BJ (cell line): Measurements from ENCODE around the gene TMEM229A. TPM values are rescaled to one million over a fixed set of nuclear protein-coding genes. Genes with fewer than 3 reads are reported as not detected.
"Not testable (repeated sequence)": the region's sequence is repeated elsewhere in the genome, so short reads cannot be mapped to it uniquely, and the experiment has no call there.

Experiments
- CTCF ChIA-PET: fragments of 350-600 bp; formaldehyde crosslinking; extraction: SDS; loops from one replicate; lab custom pipeline; 2021; ENCODE audit warnings: antibody characterized with exemption, inconsistent platforms; lab: Yijun Ruan, JAX
- POLR2A ChIA-PET: fragments of 300-600 bp; sonication (Branson Sonifier 250); formaldehyde crosslinking; extraction: SDS; loops from one replicate; lab custom pipeline; 2021; ENCODE audit warnings: antibody characterized with exemption; lab: Charles Lee
- DNase-seq: peaks from one replicate; pipeline ENCODE4 v3.0.0-alpha.2; 2011; ENCODE audit warnings: low read depth
- H3K27me3 ChIP-seq: 2 replicates; pipeline ENCODE4 v1.6.0; 2011; ENCODE audit warnings: low read length; ENCODE audit not compliant: control insufficient read depth, insufficient read depth
- H3K36me3 ChIP-seq: 2 replicates; pipeline ENCODE4 v1.5.1; 2011; ENCODE audit warnings: low read length; ENCODE audit not compliant: control insufficient read depth, insufficient read depth
- H3K4me3 ChIP-seq: 2 replicates; pipeline ENCODE4 v1.5.1; 2011; ENCODE audit warnings: low read depth, mild to moderate bottlenecking, control low read depth, low read length
- polyA plus RNA-seq: library from polyadenylated mRNA; depleted of rRNA; stranded (reverse); fragments of >200 nt; gene quantifications from 2 replicates; pipeline ENCODE4 v1.2.3, GENCODE V29; 2011
- TF ChIP-seq, protein P1 (sequence below): IDR thresholded peaks from 2 replicates; pipeline ENCODE4 v1.5.1; 2011; ENCODE audit warnings: low read depth, mild to moderate bottlenecking, control low read depth, inconsistent platforms, low read length, moderate library complexity; ENCODE audit not compliant: insufficient read depth

The TMEM229A gene
- polyA plus RNA-seq, 1 experiment: not detected

DNA sequence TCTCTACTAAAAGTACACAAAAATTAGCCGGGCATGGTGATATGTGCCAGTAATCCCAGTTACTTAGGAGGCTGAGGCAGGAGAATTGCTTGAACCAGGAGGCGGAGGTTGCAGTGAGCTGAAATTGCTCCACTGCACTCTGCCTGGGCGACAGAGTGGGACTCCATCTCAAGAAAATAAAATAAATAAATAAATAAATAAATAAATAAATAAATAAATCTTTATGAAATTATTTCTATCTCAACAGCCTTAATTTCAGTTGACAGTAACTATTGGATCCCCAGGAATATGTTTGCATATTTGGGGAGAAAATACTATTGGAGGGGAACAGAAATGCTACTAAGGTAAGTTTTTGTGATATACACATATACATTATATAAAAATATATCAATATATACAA, 20.0 kb downstream of the TMEM229A start:
- no peaks in the 10 kb centered on the region for H3K27me3 ChIP-seq
- no peak overlapping the region for H3K4me3 ChIP-seq
- no peaks in the 10 kb centered on the region for H3K36me3 ChIP-seq
- ChIA-PET POLR2A (no interaction called here), CTCF (no interaction called here)
- DNase-seq: no peak
- TF ChIP-seq, protein P1, sequence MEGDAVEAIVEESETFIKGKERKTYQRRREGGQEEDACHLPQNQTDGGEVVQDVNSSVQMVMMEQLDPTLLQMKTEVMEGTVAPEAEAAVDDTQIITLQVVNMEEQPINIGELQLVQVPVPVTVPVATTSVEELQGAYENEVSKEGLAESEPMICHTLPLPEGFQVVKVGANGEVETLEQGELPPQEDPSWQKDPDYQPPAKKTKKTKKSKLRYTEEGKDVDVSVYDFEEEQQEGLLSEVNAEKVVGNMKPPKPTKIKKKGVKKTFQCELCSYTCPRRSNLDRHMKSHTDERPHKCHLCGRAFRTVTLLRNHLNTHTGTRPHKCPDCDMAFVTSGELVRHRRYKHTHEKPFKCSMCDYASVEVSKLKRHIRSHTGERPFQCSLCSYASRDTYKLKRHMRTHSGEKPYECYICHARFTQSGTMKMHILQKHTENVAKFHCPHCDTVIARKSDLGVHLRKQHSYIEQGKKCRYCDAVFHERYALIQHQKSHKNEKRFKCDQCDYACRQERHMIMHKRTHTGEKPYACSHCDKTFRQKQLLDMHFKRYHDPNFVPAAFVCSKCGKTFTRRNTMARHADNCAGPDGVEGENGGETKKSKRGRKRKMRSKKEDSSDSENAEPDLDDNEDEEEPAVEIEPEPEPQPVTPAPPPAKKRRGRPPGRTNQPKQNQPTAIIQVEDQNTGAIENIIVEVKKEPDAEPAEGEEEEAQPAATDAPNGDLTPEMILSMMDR: no peak

DNA sequence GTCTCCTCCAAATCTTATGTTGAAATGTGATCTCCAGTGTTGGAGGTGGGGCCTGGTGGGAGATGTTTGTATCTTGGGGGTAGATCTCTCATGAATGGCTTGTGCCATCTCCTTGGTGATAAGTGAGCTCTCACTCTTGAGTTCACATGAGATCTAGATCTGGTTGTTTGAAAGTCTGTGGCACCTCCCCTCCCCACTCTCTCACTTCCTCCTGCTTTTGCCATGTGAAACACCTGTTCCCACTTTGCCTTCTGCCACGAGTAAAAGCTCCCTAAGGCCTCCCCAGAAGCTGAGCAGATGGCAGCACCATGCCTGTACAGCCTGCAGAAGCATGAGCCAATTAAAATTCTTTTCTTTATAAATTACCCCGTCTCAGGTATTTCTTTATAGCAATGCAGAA, 23.5 kb downstream of the TMEM229A start:
- no peak overlapping the region for H3K4me3 ChIP-seq
- H3K36me3 ChIP-seq: no peaks in the 10 kb centered on the region
- no peaks in the 10 kb centered on the region for H3K27me3 ChIP-seq
- TF ChIP-seq, protein P1: no peak
- DNase-seq: no peak
- ChIA-PET POLR2A (no interaction called here), CTCF (no interaction called here)

DNA sequence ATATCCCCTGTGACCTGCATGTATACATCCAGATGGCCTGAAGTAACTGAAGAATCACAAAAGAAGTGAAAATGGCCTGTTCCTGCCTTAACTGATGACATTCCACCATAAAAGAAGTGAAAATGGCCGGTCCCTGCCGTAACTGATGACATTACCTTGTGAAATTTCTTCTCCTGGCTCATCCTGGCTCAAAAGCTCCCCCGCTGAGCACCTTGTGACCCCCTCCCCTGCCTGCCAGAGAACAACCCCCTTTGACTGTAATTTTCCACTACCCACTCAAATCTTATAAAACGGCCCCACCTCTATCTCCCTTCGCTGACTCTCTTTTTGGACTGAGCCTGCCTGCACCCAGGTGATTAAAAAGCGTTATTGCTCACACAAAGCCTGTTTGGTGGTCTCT, 24.6 kb downstream of the TMEM229A start:
- CTCF ChIA-PET: interaction anchor here (1.0 kb wide), 1 partner anchor 39 kb away, joined by 3 read pairs; no protein-coding TSS in a partner anchor
- H3K27me3 ChIP-seq, H3K4me3 ChIP-seq, POLR2A ChIA-PET, H3K36me3 ChIP-seq, DNase-seq: not testable (repeated sequence)

DNA sequence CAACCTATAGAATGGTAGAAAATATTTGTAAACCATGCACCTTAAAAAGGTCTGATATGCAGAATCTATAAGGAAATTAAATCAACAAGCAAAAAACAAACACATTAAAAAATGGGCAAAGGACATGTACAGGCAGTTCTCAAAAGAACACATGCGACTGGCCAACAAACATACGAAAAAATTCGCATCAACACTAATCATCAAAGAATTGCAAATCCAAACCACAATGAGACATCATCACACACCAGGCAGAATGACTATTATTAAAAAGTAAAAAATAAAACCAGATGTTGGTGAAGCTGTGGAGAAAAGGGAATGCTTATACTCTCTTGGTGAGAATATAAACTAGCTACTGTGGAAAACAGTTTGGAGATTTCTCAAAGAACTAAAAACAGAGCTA, 33.2 kb downstream of the TMEM229A start:
- TF ChIP-seq, protein P1: no peak
- Histone ChIP-seq H3K4me3 (no peak overlapping the region), H3K36me3 (no peaks in the 10 kb centered on the region), H3K27me3 (no peaks in the 10 kb centered on the region)
- no peak for DNase-seq
- CTCF ChIA-PET: no interaction called here
- POLR2A ChIA-PET: no interaction called here

DNA sequence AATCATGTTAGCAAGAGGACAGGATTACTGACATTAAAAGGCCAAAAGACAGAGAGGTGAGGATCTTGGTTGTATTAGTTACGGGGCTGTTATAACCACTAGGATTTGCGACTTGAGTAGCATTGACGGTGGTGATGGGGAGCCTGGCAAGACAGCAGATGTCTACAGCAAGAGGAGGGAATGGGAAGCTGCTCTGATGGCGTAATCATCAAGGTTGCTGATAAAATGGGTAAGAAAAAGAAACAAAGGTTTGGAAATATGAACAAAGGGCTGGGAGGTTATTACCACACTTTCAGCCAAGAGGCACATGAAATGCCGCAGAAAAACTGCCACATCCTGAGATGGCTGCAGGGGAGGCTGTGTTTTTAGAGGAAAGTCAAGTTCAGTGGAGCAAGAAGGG, 33.9 kb downstream of the TMEM229A start:
- CTCF ChIA-PET: no interaction called here

DNA sequence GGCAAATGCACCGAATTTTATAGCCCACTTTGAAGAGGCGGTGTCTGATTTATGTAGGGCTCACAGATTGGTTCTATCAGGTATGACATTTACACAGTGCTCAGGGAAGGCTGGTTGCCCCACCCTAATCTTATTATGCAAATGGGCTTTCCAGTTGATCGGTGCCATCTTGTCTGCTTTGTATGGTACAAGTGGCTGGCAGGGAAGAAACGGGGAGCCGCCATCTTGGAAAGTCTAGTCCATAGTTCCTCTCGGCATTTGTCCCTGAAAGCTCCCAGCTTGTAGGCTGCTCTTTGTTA, 36.6 kb downstream of the TMEM229A start:
- no peak for DNase-seq
- H3K27me3 ChIP-seq: no peaks in the 10 kb centered on the region
- POLR2A ChIA-PET: no interaction called here
- no peaks in the 10 kb centered on the region for H3K36me3 ChIP-seq
- CTCF ChIA-PET: no interaction called here
- no peak overlapping the region for H3K4me3 ChIP-seq
- TF ChIP-seq, protein P1: no peak

More for the DNA sequence above, 33.9 kb downstream of the TMEM229A start:
- Histone ChIP-seq H3K36me3 (no peaks in the 10 kb centered on the region), H3K27me3 (no peaks in the 10 kb centered on the region), H3K4me3 (no peak overlapping the region)
- POLR2A ChIA-PET: no interaction called here
- TF ChIP-seq, protein P1: no peak
- DNase-seq: no peak
